Suprapubic skin (tissue), 4 donors: Measurements from ENCODE around the gene RALB. TPM values are rescaled to one million over a fixed set of nuclear protein-coding genes. Genes with fewer than 3 reads are reported as not detected.

Experiments
- DNase-seq, 2 donors: peaks; one replicate each; pipeline ENCODE4 v3.0.0-alpha.2; 2019; ENCODE audit warnings: low spot score in 2 of 2
- H3K27ac ChIP-seq: fragments of 200-600 bp; sonication (generic); one replicate; pipeline ENCODE4 v1.5.1; 2019
- H3K27me3 ChIP-seq: fragments of 200-600 bp; sonication (generic); one replicate; pipeline ENCODE4 v1.5.1; 2019
- H3K36me3 ChIP-seq: fragments of 200-600 bp; sonication (generic); one replicate; pipeline ENCODE4 v1.5.1; 2019
- H3K4me1 ChIP-seq: fragments of 200-600 bp; sonication (generic); one replicate; pipeline ENCODE4 v1.5.1; 2019
- H3K4me3 ChIP-seq: fragments of 200-600 bp; sonication (generic); one replicate; pipeline ENCODE4 v1.5.1; 2019; ENCODE audit warnings: mild to moderate bottlenecking
- H3K9me3 ChIP-seq: fragments of 200-600 bp; sonication (generic); one replicate; pipeline ENCODE4 v1.5.1; 2019
- EP300 ChIP-seq: sonication (generic); formaldehyde crosslinking; IDR thresholded peaks from one replicate; pipeline ENCODE4 v1.6.1; 2017; ENCODE audit warnings: antibody characterized with exemption
- POLR2A ChIP-seq, 2 donors: fragments of 450-650 bp; IDR thresholded peaks; one replicate each; pipeline ENCODE4 v1.6.1; 2017; ENCODE audit warnings: antibody characterized with exemption in 2 of 2, mild to moderate bottlenecking in 2 of 2, moderate library complexity in 2 of 2
- POLR2AphosphoS5 ChIP-seq, 3 donors: sonication (generic); formaldehyde crosslinking; IDR thresholded peaks; one replicate each; pipeline ENCODE4 v1.6.1; 2017; ENCODE audit warnings: antibody characterized with exemption in 3 of 3
- WGBS: methylation state at CpG from one replicate; pipeline ENCODE4 v1.1.5; 2018; 5-methylcytosine and 5-hydroxymethylcytosine counted together
- total RNA-seq, 4 donors: library from RNA; depleted of rRNA; stranded (reverse); fragments of >200 nt; gene quantifications; one replicate each; pipeline ENCODE4 v1.1.0, GENCODE V29; 2016
- TF ChIP-seq, protein P1 (sequence below), 2 donors: fragments of 200-600 bp in 1 of 2; fragments of 450-650 bp in 1 of 2; sonication (generic) in 1 of 2; IDR thresholded peaks; one replicate each; pipeline ENCODE4 v1.5.1; 2016 to 2019; ENCODE audit warnings: antibody characterized with exemption in 2 of 2, mild to moderate bottlenecking in 1 of 2, moderate library complexity in 1 of 2

Gene RALB
- total RNA-seq, 4 donors from 2014 or later: 21.3 to 37.0 (median 30.5) TPM

DNA sequence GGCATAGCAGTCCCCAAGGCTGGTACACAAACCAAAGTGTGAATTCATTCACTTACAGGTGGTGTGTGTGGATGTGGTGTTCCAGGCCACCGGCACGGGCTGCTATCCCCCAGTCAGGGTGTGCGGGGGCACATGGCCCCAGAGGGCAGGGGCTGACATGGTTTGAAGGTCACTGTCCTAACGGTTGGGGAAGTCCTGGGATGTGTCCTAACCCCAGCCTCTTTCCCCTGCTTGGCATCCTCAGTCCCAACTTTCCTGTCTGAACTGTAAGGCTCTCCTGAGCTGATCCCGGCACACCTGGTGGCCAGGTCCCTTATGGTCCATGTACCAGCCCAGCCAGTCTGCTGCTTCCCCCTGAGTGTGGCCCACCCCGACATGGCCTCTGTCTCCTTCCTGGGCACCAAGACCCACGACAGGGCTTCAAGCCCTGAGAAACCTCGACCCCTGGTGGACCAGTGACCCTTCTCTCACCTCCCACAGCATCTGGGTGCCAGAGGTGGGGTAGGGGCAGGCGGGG lies 27.0 kb upstream of the RALB start:
- WGBS: 87% methylated on average over 8 of the region's 9 CpGs
- no peak overlapping the region for H3K27ac ChIP-seq
- no peaks in the 10 kb centered on the region for H3K27me3 ChIP-seq
- DNase-seq: peak in 1 of 2 donors; percentile 76
- H3K4me3 ChIP-seq: no peak overlapping the region
- no peaks in the 10 kb centered on the region for H3K9me3 ChIP-seq
- TF ChIP-seq POLR2AphosphoS5 (IDR thresholded peaks at IDR 0.05) (no peak), EP300 (no peak), POLR2A (IDR thresholded peaks at IDR 0.05) (no peak)
- TF ChIP-seq, protein P1, sequence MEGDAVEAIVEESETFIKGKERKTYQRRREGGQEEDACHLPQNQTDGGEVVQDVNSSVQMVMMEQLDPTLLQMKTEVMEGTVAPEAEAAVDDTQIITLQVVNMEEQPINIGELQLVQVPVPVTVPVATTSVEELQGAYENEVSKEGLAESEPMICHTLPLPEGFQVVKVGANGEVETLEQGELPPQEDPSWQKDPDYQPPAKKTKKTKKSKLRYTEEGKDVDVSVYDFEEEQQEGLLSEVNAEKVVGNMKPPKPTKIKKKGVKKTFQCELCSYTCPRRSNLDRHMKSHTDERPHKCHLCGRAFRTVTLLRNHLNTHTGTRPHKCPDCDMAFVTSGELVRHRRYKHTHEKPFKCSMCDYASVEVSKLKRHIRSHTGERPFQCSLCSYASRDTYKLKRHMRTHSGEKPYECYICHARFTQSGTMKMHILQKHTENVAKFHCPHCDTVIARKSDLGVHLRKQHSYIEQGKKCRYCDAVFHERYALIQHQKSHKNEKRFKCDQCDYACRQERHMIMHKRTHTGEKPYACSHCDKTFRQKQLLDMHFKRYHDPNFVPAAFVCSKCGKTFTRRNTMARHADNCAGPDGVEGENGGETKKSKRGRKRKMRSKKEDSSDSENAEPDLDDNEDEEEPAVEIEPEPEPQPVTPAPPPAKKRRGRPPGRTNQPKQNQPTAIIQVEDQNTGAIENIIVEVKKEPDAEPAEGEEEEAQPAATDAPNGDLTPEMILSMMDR (IDR thresholded peaks at IDR 0.05): no peak
- peaks cover 32% of the 10 kb centered on the region for H3K4me1 ChIP-seq
- H3K36me3 ChIP-seq: no peaks in the 10 kb centered on the region

DNA sequence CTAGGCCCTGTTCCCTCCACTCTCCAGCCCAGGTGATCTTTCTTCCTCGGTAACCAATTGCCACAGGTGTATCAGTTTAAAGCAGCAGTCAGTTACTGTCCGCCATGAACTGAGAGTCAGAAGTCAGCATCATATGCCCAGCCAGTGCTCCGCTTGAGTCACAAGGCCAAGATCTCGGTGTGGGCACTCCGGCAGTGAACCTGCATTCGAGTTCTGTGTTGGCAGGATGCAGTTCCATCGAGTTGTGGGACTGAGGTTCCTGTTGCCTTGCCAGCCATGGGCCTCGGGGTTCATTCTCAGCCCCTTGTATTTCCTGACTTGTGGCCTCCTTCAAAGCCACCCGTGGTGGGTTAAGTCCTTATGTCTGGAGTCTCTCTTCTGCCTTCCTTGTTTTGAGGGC lies 26.3 kb upstream of the RALB start:
- Histone ChIP-seq H3K27me3 (no peaks in the 10 kb centered on the region), H3K4me1 (peaks cover 36% of the 10 kb centered on the region), H3K4me3 (no peak overlapping the region), H3K36me3 (no peaks in the 10 kb centered on the region), H3K9me3 (no peaks in the 10 kb centered on the region), H3K27ac (no peak overlapping the region)
- peak in 1 of 2 donors; percentile 68 for DNase-seq
- WGBS: 89% methylated on average over 9 of the region's 9 CpGs
- TF ChIP-seq POLR2AphosphoS5 (IDR thresholded peaks at IDR 0.05) (no peak), POLR2A (IDR thresholded peaks at IDR 0.05) (no peak)
- TF ChIP-seq, protein P1 (IDR thresholded peaks at IDR 0.05): no peak

DNA sequence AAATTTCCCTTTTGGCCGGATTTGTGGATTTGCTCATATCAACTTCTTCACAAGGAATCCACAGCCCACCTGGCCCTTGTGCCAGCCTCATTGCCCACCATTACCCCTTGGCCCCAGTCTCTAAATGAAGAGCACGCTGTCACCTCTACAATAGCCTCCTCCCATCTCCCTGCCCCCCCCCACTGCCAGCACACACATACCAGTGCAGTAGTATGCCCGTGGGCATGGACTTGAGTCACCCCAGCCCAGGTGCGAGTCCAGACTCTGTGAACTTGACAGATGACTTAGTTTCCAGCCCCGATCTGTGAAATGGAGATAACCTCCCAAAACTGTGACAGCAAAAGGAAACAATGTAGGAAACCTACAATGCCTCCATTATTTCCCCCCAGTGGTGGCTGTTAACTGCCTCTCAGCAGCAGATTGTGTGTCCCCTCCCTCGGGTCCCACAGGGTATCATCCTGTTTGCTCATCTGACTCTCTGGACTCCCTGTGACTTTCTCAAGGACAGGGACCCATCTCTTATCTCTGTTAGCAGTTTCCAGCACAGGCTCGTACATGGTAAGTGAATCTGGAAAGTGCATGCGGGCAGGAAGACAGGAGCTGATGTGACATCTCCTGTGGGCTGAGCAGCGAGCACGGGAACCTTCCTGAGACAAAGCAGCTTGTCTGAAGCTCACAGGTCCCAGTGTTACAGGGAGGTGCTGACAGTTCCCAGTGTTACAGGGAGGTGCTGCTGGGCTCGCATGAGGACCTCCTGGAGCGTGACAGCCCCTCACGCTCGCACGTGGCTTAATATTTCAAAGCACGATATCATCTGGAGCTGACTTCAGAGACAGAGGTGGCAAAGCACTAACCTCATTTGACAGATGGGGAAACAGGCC lies 25.3 kb upstream of the RALB start:
- WGBS: 78% methylated on average over 13 of the region's 16 CpGs
- no peaks in the 10 kb centered on the region for H3K36me3 ChIP-seq
- DNase-seq: peak; percentile 47 to 56
- H3K27me3 ChIP-seq: no peaks in the 10 kb centered on the region
- H3K9me3 ChIP-seq: no peaks in the 10 kb centered on the region
- H3K4me1 ChIP-seq: peaks cover 32% of the 10 kb centered on the region
- TF ChIP-seq EP300: no peak
- no peak for TF ChIP-seq POLR2A (IDR thresholded peaks at IDR 0.05)
- no peak for TF ChIP-seq POLR2AphosphoS5 (IDR thresholded peaks at IDR 0.05)
- TF ChIP-seq, protein P1 (IDR thresholded peaks at IDR 0.05): no peak
- no peak overlapping the region for H3K4me3 ChIP-seq
- H3K27ac ChIP-seq: no peak overlapping the region

DNA sequence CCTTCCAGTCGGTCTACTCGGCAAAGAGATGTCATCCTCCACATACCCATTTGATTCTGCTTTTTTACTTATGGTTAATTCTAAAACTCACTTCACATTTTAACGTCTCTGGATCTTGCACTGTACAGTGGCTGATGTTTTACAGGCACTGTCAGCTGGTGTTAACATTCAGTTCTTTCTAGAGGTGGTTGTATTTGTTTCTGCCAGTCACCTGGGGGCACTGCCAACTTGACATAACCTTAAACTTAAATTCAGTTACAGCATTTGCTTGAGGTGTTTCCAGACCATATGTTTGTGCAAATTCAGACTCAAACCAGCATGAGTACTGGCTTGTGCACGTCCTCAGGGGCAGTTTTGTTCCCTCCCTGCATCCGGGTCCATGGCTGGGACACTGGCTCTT lies 24.1 kb upstream of the RALB start:
- TF ChIP-seq POLR2AphosphoS5 (IDR thresholded peaks at IDR 0.05) (no peak), POLR2A (IDR thresholded peaks at IDR 0.05) (no peak)
- no peaks in the 10 kb centered on the region for H3K36me3 ChIP-seq
- no peak overlapping the region for H3K4me3 ChIP-seq
- peaks cover 33% of the 10 kb centered on the region for H3K4me1 ChIP-seq
- no peaks in the 10 kb centered on the region for H3K9me3 ChIP-seq
- peak; percentile 28 to 40 for DNase-seq
- WGBS: 57% methylated on average over 5 of the region's 5 CpGs
- H3K27me3 ChIP-seq: no peaks in the 10 kb centered on the region
- no peak overlapping the region for H3K27ac ChIP-seq

DNA sequence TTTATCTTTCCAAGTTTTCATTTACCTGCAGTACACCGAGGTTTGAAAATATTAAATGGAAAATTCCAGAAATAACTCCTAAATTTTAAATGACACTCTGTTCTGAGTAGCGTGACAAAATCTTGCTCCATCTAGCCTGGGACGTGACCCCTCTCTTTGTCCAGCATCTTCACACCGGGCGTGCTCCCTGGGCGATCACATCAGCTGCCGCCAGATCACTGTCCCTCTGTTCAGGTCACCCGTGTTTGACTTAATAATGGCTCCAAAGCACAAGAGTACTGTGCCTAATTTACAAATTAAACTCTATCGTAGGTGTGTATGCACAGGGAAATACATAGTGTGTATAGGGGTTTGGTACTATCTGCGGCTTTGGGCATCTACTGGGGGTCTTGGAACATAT lies 23.3 kb upstream of the RALB start:
- 82% methylated on average over 10 of the region's 10 CpGs for WGBS
- Histone ChIP-seq H3K36me3 (no peaks in the 10 kb centered on the region), H3K4me3 (no peak overlapping the region), H3K27me3 (no peaks in the 10 kb centered on the region), H3K4me1 (peaks cover 24% of the 10 kb centered on the region), H3K9me3 (no peaks in the 10 kb centered on the region), H3K27ac (no peak overlapping the region)
- no peak for TF ChIP-seq POLR2A (IDR thresholded peaks at IDR 0.05)
- TF ChIP-seq EP300: no peak
- TF ChIP-seq POLR2AphosphoS5 (IDR thresholded peaks at IDR 0.05): no peak
- TF ChIP-seq, protein P1 (IDR thresholded peaks at IDR 0.05): no peak
- peak; percentile 46 to 52 for DNase-seq
